RPMI8226 (cell line): ENCODE data around the gene CTNND2.

Experiments
- DNase-seq: peaks from one replicate; pipeline ENCODE4 v3.0.0-alpha.2; 2015

The CTNND2 gene

DNA sequence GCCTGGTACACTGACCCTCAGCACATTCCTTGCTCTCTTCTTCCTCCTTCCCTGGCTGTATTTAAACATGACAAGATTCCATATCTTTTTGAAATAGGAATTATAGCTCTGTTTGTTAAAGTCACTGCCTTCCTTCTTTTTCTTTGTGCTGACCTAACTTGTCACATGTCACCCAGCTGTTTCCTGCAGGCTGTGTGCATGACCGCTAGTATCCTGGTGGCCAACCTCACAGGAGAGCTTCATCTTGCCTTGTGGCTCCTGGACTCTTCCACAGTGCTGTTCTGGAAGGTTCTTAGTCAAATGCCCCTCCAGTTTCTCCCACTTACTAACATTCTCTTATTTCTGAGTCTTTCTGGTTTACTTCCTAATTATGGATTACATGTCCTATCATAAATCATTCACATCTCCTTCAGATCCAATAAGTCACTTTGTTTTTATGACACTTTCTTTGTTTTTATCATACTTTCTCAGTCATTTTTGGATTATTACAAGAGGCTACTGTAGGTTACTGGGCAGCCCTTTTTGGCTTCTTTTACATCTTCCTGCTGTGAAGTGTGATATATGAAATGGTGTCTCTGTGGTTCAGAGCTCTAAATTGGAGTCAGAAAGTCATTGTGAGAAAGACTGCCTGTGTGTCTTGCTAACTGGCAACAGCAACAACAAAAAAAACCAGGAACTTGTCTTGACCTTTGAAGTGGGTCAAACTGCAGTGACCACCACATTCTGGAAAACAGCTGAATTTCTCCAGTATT lies 679.6 kb downstream of the CTNND2 start:
- DNase-seq = no peak

GRCh38 chr5:11222169-11222568 lies 682.1 kb downstream of the CTNND2 start:
- DNase-seq = no peak

DNA sequence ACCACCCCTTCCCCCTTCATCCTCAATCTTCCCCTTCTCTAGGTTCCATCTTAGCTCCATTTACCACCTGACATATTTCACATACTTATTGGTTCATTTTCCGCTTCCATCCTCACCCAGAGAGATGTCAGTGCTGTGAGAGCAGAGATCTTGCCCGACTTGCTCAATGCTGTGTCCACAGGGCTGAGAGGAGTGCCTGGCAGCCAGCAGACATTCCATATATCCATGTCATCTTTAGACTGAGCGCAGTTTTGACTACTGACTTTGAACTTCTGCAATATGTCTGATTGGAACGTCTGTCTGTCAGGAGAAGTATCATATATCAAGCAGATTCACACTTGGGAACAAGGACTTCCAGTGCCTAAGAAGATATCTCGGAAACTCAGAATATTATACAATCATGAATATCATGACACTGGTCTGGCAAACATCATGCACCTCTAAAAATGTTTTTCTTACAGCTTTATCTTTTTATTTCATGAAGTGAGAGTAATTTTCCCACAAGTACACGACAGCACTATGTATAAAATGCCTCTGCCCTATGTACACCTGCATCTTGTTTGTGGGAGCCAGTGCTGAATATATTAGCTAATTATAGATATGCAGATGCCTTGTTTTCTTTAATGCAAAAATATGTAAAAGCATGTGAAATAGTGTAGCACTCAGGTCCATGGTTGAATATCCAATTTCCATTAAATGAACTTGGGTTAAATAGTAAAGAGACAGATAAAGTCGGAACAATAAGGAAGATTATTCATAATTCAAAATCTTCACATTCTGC lies 689.2 kb downstream of the CTNND2 start:
- no peak for DNase-seq

- DNase-seq = no peak
These were observed 691.5 kb downstream of the CTNND2 start for GRCh38 chr5:11212706-11213105.

DNA sequence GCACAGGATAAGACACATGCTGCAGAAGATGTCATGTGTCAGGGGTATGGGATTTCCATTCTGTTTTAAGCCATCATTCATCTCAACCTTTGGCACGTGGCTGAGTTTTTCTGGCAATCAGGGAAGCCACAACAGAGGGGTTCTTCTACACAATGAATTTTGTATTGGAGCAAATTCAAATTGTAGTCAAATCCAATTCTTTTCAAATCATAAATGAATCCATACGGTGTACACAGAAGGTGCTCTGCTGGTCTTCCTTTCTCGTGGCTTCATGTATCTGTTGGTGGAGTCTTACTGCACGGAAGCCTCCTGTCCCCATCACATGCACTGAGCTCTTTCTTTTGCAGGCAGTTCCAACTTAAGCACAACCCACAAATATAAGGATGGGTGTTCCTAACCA lies 706.5 kb downstream of the CTNND2 start:
- DNase-seq = no peak

DNA sequence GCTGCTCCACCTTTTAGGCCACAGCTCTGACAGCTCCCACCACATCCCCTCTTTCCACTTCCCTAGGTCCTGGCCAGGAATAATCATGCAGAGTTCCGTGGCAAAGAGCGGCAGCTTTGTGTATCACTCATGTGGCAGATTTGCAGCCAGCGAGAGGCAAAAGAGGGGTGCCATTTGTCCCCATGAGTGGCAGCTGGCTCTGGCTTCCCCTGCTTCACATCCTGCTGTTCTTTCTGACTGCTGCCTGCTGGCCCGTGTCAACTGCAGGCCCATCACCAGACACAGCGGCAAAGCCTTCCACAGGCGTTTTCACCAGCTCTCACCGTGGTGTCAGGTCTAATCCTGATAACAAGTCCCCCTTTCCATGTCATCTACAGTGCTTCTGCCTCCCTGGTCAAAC lies 712.6 kb downstream of the CTNND2 start:
- DNase-seq = no peak

DNA sequence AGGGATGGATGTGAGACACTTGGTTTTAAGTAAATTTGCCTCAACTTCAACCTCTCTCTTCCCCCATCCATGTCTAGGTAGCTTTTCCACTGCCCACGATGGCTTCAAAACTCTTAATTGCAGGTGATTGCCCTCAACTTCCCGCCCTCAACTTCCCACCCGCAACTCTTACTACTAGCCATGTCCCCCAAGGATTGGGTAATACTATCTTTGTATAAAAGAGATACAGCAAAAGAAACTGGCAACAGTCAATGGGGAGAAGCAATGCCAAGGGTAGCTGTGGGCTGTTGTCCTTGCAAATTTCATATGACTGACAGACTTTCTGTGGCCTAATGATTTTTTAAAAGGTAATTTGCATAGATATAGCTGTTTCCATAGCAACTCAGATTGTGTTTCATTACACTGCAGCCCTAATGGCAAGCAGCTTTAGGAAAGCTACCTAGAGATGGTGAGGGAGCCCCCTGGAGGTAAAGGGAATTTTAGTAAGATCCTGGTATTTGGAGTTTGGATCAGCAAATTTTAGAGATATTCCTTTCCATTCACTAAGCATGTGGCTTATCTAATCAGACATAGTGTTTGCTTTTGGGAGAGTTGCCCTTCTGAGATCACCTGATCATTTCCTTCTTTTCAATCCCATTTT lies 721.7 kb downstream of the CTNND2 start:
- peak; percentile 11 for DNase-seq

DNA sequence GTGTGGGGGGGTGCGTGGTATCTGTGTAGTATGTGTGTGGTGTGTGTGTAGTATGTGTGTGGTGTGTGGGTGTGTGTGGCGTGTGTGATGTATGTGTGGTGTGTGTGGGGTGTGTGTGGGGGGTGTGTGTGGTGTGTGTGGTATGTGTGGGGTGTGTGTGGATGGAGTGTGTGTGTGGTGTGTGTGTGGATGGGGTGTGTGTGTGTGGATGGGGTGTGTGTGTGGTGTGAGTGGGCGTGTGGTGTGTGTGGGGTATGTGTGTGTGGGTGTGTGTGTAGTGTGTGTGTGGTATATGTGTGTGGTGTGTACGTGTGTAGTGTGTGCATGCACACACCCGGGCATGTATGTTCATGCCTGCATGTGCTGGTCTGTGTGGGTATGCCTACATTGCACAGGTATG lies 722.3 kb downstream of the CTNND2 start:
- no peak for DNase-seq

DNA sequence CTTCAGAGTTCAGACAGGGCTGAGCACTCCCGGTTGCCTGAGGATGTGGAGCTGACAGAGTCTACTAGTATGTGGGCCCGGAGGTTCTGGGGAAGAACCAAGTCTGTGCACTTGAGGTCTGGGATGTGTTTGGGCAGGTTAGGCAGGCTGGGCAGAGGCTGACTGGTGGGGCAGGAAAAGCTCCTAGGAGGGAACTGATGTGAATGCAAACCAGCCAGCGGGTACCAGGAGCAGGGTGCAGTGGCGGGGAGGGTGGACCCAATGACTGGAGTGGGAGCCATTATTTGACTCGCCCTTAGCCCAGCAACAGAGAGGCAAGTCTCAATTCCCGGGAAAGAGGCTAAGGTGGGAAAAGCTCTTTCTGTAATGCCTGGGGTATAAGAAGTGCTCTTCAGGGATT lies 723.4 kb downstream of the CTNND2 start:
- DNase-seq = no peak

DNA sequence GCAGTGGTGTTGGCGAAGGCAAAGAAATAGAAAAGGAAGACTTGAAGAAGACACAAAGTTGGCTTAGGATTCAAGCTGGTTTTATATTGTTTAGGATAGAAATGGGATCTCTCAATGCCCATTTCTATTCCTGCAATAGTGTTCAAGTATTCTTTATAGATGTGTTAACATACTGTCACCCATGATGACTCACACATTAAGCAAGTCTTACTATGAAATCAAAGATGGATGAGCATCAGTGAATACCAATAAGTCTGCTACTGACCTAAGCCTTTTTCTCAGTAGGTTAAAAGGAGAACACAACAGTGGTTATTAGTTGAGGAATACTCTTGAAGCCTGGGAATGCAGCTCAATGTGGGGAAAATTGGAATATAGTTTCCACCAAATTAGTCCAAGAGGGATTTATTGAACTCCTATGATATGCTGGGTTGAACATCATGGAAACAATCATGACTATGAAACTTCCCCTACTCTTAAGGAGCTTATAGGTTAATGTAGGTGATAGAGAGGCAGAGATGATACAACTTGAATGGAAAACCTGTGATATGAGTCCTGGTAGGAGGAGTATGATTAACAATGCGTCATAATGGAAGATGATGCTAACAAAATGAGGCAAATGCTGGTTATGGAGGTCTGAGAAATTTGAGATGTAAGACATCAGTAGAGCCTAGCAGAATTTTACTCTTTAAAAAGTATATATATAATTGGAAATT lies 726.1 kb downstream of the CTNND2 start:
- no peak for DNase-seq

DNA sequence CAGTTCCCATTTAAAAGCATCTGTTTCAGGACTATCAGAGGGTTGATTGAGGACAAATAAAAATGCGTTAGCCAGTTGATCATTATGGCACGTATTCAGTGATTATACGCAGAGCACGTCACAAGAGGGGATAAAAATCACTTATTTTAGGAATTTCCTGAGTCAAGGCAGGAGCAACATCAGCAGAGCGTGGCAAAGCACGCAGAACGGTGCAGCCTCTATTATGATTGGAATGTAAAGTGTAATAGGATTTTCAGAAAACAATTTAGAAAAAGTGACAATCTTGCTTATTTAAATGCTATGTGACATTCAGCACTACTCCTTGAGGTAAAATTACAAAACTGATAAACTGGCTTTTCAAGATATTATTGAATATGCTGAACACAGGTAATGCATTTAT lies 729.7 kb downstream of the CTNND2 start:
- no peak for DNase-seq

DNA sequence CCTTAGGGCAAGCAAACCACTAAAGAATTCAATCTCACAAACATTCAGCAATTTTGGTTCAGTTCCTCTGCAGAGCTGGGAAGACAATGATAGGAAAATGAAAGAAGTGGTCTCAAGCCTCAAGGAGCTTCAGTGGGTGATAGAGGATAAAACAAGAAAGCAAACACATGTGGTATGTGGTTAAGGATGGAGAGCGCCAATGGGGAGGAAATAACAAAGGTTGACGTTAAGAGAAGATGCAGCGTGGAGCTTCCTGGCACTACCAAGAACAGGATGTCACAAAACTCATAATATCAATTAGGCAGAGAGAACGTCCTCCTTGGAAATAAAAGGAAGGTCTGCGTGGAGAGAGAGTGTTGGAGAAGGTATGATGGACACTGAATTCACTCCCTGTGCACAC lies 731.8 kb downstream of the CTNND2 start:
- DNase-seq = no peak

DNA sequence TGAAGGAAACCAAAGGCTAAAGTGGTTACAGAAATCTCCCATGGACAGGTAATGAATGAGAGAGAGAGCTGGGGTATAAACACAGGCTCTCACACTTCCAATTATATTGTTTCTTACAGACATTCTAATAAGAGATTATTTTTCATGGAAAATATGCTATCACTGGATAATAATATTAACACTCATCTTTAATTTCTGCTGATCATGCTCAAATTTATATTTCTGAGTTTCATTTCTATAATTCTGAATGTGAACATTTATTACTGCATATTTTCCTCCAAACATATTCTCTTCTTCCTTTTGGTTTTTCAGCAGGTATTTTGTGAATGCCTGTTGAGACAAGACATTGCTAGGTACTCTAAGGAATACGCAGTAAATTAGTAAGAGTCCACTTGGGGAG lies 733.0 kb downstream of the CTNND2 start:
- no peak for DNase-seq

- DNase-seq = no peak
These were observed 737.3 kb downstream of the CTNND2 start for GRCh38 chr5:11166923-11167322.

- no peak for DNase-seq
These were observed 739.5 kb downstream of the CTNND2 start for GRCh38 chr5:11164531-11165294.

DNA sequence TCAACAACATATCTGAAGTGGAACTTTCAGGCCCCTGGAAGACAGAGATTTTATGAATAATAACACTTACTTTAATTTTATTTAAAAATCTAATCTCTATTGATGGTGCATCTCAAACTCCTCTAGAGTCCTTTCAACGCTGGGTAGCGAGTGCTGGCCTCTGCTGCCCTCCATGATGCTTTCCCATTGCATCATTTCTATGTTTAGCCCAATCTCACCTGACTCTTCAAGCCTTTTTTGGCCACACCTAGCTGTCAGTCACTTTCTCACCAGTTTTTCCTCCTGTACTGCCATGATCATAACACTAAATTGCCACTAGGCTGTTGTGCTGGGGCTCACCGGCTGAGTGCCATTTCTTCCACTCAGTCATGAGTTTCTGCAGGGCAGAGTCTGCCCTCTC lies 747.1 kb downstream of the CTNND2 start:
- no peak for DNase-seq

GRCh38 chr5:11153670-11154382 lies 750.4 kb downstream of the CTNND2 start:
- no peak for DNase-seq

GRCh38 chr5:11152368-11152767 lies 751.9 kb downstream of the CTNND2 start:
- DNase-seq = no peak

- DNase-seq = no peak
These were observed 753.3 kb downstream of the CTNND2 start for GRCh38 chr5:11150976-11151375.

- no peak for DNase-seq
These were observed 755.3 kb downstream of the CTNND2 start for GRCh38 chr5:11148810-11149539.

DNA sequence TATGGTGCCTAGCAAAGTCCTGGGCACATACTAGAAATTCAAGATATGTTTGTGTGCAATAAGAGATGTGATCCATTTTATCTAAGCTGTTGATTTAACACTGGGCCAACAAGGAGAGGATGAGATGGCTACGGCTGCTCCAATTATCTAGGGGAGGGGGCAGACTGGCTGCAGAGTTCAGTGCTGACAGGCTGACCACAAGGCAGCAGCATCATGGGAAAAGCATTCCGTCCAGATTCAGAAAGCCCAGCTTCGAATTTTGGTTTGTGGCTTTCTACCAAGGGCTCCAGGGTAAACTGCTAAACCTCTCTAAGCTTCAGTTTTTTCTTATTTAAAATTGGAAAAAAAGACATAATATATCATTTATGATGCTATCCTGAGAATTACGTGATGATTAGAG lies 758.1 kb downstream of the CTNND2 start:
- DNase-seq = no peak
